SK-N-SH treated with all-trans-retinoic acid at 6 μM for 48 hours (cell line): Measurements from ENCODE around the gene C2orf69.

Experiments used
- PPARA ChIP-seq: fragments of 250-450 bp; sonication (Bioruptor Pico); IDR thresholded peaks from 2 replicates; pipeline ENCODE4 v1.5.0; 2020; ENCODE audit warnings: mild to moderate bottlenecking, borderline replicate concordance
- TOX ChIP-seq: fragments of 250-450 bp; sonication (Bioruptor Pico); IDR thresholded peaks from 2 replicates; pipeline ENCODE4 v1.8.0; 2021; ENCODE audit warnings: mild to moderate bottlenecking, moderate library complexity, borderline replicate concordance
- ZFP3 ChIP-seq: fragments of 250-450 bp; sonication (Bioruptor Pico); IDR thresholded peaks from 2 replicates; pipeline ENCODE4 v1.5.0; 2020; ENCODE audit warnings: mild to moderate bottlenecking, moderate library complexity
- ZFP30 ChIP-seq: fragments of 450-650 bp; formaldehyde crosslinking; IDR thresholded peaks from 2 replicates; pipeline ENCODE4 v1.5.0; 2022; ENCODE audit warnings: mild to moderate bottlenecking, moderate library complexity
- ZNF8 ChIP-seq: fragments of 450-650 bp; formaldehyde crosslinking; IDR thresholded peaks from 2 replicates; pipeline ENCODE4 v1.5.0; 2020; ENCODE audit warnings: mild to moderate bottlenecking, moderate library complexity
- TF ChIP-seq, protein P1 (sequence below): fragments of 250-450 bp; sonication (Bioruptor Pico); IDR thresholded peaks from 2 replicates; pipeline ENCODE4 v1.8.0; 2020; ENCODE audit warnings: mild to moderate bottlenecking, moderate library complexity, borderline replicate concordance

DNA sequence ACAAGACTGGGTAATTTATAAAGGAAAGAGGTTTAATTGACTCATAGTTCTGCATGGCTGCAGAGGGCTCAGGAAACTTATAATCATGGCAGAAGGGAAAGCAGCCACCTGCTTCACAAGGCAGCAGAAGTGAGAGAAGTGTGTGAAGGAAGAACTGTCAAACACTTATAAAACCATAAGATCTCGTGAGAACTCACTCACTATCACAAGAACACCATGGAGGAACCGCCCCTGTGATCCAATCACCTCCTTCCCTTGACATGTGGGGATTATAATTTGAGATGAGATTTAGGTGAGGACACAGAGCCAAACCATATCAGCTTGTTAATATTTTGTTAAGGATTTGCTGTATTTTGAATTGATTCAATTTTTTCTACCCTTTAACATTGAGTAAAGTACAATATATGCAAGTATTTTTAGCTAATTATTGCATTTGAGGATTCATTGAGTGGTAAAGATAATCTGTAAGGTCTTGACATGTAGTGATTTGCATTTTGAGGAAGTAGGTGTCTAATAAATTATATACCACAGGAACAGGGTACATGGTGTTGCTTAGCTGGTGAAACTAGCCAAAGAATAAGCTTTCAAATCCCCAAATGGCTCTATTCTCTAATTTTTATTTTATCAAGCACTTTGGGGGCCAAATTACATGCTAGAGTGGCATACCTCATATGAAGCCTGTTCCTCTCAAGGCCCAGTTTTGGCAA is 3.9 kb upstream of the C2orf69 start:
- TF ChIP-seq PPARA (CRISPR knock-in tag) (no peak), ZFP3 (CRISPR knock-in tag) (no peak), ZFP30 (CRISPR knock-in tag) (no peak), ZNF8 (CRISPR knock-in tag) (no peak), TOX (CRISPR knock-in tag) (no peak)
- TF ChIP-seq, protein P1, sequence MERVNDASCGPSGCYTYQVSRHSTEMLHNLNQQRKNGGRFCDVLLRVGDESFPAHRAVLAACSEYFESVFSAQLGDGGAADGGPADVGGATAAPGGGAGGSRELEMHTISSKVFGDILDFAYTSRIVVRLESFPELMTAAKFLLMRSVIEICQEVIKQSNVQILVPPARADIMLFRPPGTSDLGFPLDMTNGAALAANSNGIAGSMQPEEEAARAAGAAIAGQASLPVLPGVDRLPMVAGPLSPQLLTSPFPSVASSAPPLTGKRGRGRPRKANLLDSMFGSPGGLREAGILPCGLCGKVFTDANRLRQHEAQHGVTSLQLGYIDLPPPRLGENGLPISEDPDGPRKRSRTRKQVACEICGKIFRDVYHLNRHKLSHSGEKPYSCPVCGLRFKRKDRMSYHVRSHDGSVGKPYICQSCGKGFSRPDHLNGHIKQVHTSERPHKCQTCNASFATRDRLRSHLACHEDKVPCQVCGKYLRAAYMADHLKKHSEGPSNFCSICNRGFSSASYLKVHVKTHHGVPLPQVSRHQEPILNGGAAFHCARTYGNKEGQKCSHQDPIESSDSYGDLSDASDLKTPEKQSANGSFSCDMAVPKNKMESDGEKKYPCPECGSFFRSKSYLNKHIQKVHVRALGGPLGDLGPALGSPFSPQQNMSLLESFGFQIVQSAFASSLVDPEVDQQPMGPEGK = no peak
